ENCODE results near the gene DPP7. TPM values are rescaled to one million over a fixed set of nuclear protein-coding genes. Genes with fewer than 3 reads are reported as not detected.

DPP7 gene
- total RNA-seq, 1 donor from 2014 or later, result 6.1 TPM

GRCh38 chr9:137110911-137111787, 3.4 kb downstream of the DPP7 start:
- H3K27me3 Mint-ChIP-seq (ENCODE audit: unreplicated experiment), result peaks cover 3% of the 10 kb centered on the region
- no peak overlapping the region for H3K27ac Mint-ChIP-seq (ENCODE audit: unreplicated experiment)
- H3K4me1 Mint-ChIP-seq (ENCODE audit: unreplicated experiment), result no peaks in the 10 kb centered on the region
- TF ChIP-seq CTCF (IDR thresholded peaks at IDR 0.05; ENCODE audit: unreplicated experiment), result no peak
- H3K9me3 Mint-ChIP-seq (ENCODE audit: unreplicated experiment), result no peaks in the 10 kb centered on the region
- no peak overlapping the region for H3K4me3 Mint-ChIP-seq (ENCODE audit: unreplicated experiment)
- DNase-seq (ENCODE audit: low spot score), result no peak
- no peaks in the 10 kb centered on the region for H3K36me3 Mint-ChIP-seq (ENCODE audit: low read depth, unreplicated experiment)

- no peaks in the 10 kb centered on the region for H3K36me3 Mint-ChIP-seq (ENCODE audit: low read depth, unreplicated experiment)
- H3K9me3 Mint-ChIP-seq (ENCODE audit: unreplicated experiment), result no peaks in the 10 kb centered on the region
- no peak overlapping the region for H3K27ac Mint-ChIP-seq (ENCODE audit: unreplicated experiment)
- peaks cover 7% of the 10 kb centered on the region for H3K27me3 Mint-ChIP-seq (ENCODE audit: unreplicated experiment)
- no peaks in the 10 kb centered on the region for H3K4me1 Mint-ChIP-seq (ENCODE audit: unreplicated experiment)
- no peak for TF ChIP-seq CTCF (IDR thresholded peaks at IDR 0.05; ENCODE audit: unreplicated experiment)
- DNase-seq (ENCODE audit: low spot score), result no peak
- H3K4me3 Mint-ChIP-seq (ENCODE audit: unreplicated experiment), result no peak overlapping the region
These were observed 4.2 kb downstream of the DPP7 start for GRCh38 chr9:137110147-137110910.

- no peak for TF ChIP-seq CTCF (IDR thresholded peaks at IDR 0.05; ENCODE audit: unreplicated experiment)
- no peaks in the 10 kb centered on the region for H3K9me3 Mint-ChIP-seq (ENCODE audit: unreplicated experiment)
- H3K36me3 Mint-ChIP-seq (ENCODE audit: low read depth, unreplicated experiment), result peaks cover 5% of the 10 kb centered on the region
- H3K27me3 Mint-ChIP-seq (ENCODE audit: unreplicated experiment), result peaks cover 9% of the 10 kb centered on the region
- H3K4me1 Mint-ChIP-seq (ENCODE audit: unreplicated experiment), result no peaks in the 10 kb centered on the region
- no peak overlapping the region for H3K27ac Mint-ChIP-seq (ENCODE audit: unreplicated experiment)
- DNase-seq (ENCODE audit: low spot score), result no peak
- no peak overlapping the region for H3K4me3 Mint-ChIP-seq (ENCODE audit: unreplicated experiment)
These were observed 5.0 kb downstream of the DPP7 start for GRCh38 chr9:137109250-137110146.

- Mint-ChIP-seq H3K4me1 (ENCODE audit: unreplicated experiment) (no peaks in the 10 kb centered on the region), H3K27me3 (ENCODE audit: unreplicated experiment) (peaks cover 12% of the 10 kb centered on the region), H3K36me3 (ENCODE audit: low read depth, unreplicated experiment) (peaks cover 7% of the 10 kb centered on the region), H3K27ac (ENCODE audit: unreplicated experiment) (no peak overlapping the region), H3K9me3 (ENCODE audit: unreplicated experiment) (no peaks in the 10 kb centered on the region), H3K4me3 (ENCODE audit: unreplicated experiment) (no peak overlapping the region)
- TF ChIP-seq CTCF (IDR thresholded peaks at IDR 0.05; ENCODE audit: unreplicated experiment), result no peak
- DNase-seq (ENCODE audit: low spot score), result no peak
These were observed 5.8 kb downstream of the DPP7 start for GRCh38 chr9:137108608-137109249.
